Smooth muscle cell (in vitro differentiated cells): ENCODE results near the gene ZBTB7C. TPM values are rescaled to one million over a fixed set of nuclear protein-coding genes. Genes with fewer than 3 reads are reported as not detected.

ENCODE experiments used
- DNase-seq: peaks from one replicate; lab custom pipeline; 2025; ENCODE audit not compliant: unreplicated experiment; lab: John Stamatoyannopoulos, UW
- H2AFZ ChIP-seq: fragments of 200-600 bp; sonication (generic); 2 replicates; pipeline ENCODE4 v1.6.0; 2016; ENCODE audit warnings: antibody characterized with exemption, low read depth, mild to moderate bottlenecking
- H3F3A ChIP-seq: fragments of 200-600 bp; sonication (generic); 2 replicates; pipeline ENCODE4 v1.6.0; 2017; ENCODE audit warnings: antibody characterized with exemption, low read depth
- H3K27ac ChIP-seq: fragments of 200-600 bp; sonication (generic); 2 replicates; pipeline ENCODE4 v1.5.1; 2016; ENCODE audit warnings: low read depth, mild to moderate bottlenecking
- H3K27me3 ChIP-seq: fragments of 200-600 bp; sonication (generic); 2 replicates; pipeline ENCODE4 v1.6.1; 2016; ENCODE audit warnings: low read depth, mild to moderate bottlenecking
- H3K36me3 ChIP-seq: fragments of 200-600 bp; sonication (generic); 2 replicates; pipeline ENCODE4 v1.5.1; 2016; ENCODE audit warnings: low read depth
- H3K4me1 ChIP-seq: fragments of 200-600 bp; sonication (generic); 2 replicates; pipeline ENCODE4 v1.5.1; 2016; ENCODE audit warnings: low read depth
- H3K4me2 ChIP-seq: fragments of 200-600 bp; sonication (generic); 2 replicates; pipeline ENCODE4 v1.6.0; 2016; ENCODE audit warnings: mild to moderate bottlenecking
- H3K4me3 ChIP-seq: fragments of 200-600 bp; sonication (generic); 2 replicates; pipeline ENCODE4 v1.5.1; 2016; ENCODE audit warnings: mild to moderate bottlenecking
- H3K79me2 ChIP-seq: fragments of 200-600 bp; sonication (generic); 2 replicates; pipeline ENCODE4 v1.6.0; 2016; ENCODE audit warnings: low read depth, mild to moderate bottlenecking
- H3K9ac ChIP-seq: fragments of 200-600 bp; sonication (generic); 2 replicates; pipeline ENCODE4 v1.6.0; 2016; ENCODE audit warnings: low read depth
- H3K9me3 ChIP-seq: fragments of 200-600 bp; sonication (generic); replicated peaks from 2 replicates; pipeline ENCODE4 v1.5.1; 2016; ENCODE audit warnings: low read depth
- H4K20me1 ChIP-seq: fragments of 200-600 bp; sonication (generic); 2 replicates; pipeline ENCODE4 v1.6.0; 2016; ENCODE audit warnings: low read depth
- CTCF ChIP-seq: fragments of 200-600 bp; sonication (generic); IDR thresholded peaks from 2 replicates; pipeline ENCODE4 v1.5.1; 2017; ENCODE audit warnings: borderline replicate concordance, mild to moderate bottlenecking, antibody characterized with exemption; ENCODE audit not compliant: insufficient read depth, poor library complexity, severe bottlenecking
- WGBS: methylation state at CpG from one replicate; pipeline ENCODE4 v1.1.7; 2016; ENCODE audit warnings: low lambda C conversion rate; 5-methylcytosine and 5-hydroxymethylcytosine counted together
- polyA plus RNA-seq: library from polyadenylated mRNA; unstranded; fragments of >200 nt; fragmentation: Nextera tagmentation; extraction: Ambion mirVana; gene quantifications from 2 replicates; pipeline ENCODE4 v1.2.1, GENCODE V29; 2016
- total RNA-seq: library from RNA; depleted of rRNA; stranded (reverse); fragments of >200 nt; gene quantifications from 2 replicates; pipeline ENCODE4 v1.2.3, GENCODE V29; 2014

The ZBTB7C gene
- total and polyA plus RNA-seq, 2 experiments from 2014 or later: 0.48 to 0.63 TPM

GRCh38 chr18:48091869-48092497 is 317.2 kb downstream of the ZBTB7C start:
- no peak overlapping the region for H3K9ac ChIP-seq
- H3K4me1 ChIP-seq: no peaks in the 10 kb centered on the region
- no peaks in the 10 kb centered on the region for H3K36me3 ChIP-seq
- DNase-seq: no peak
- no peaks in the 10 kb centered on the region for H3K79me2 ChIP-seq
- WGBS: 86% methylated on average over 6 of the region's 6 CpGs
- H2AFZ ChIP-seq: no peak overlapping the region
- H4K20me1 ChIP-seq: no peaks in the 10 kb centered on the region
- H3K9me3 ChIP-seq: no peaks in the 10 kb centered on the region
- no peak for TF ChIP-seq CTCF
- H3F3A ChIP-seq: no peaks in the 10 kb centered on the region
- H3K27me3 ChIP-seq: peaks cover 8% of the 10 kb centered on the region
- H3K4me3 ChIP-seq: no peak overlapping the region
- no peak overlapping the region for H3K27ac ChIP-seq
- no peak overlapping the region for H3K4me2 ChIP-seq

- Histone ChIP-seq H3K79me2 (no peaks in the 10 kb centered on the region), H3K36me3 (no peaks in the 10 kb centered on the region), H4K20me1 (no peaks in the 10 kb centered on the region), H3K9ac (no peak overlapping the region), H2AFZ (no peak overlapping the region), H3K27me3 (peaks cover 8% of the 10 kb centered on the region), H3K27ac (no peak overlapping the region), H3K4me1 (no peaks in the 10 kb centered on the region), H3K4me3 (no peak overlapping the region), H3K4me2 (no peak overlapping the region), H3F3A (no peaks in the 10 kb centered on the region), H3K9me3 (no peaks in the 10 kb centered on the region)
- TF ChIP-seq CTCF: no peak
- 97% methylated on average over 1 of the region's 1 CpG for WGBS
- no peak for DNase-seq
These were observed 318.5 kb downstream of the ZBTB7C start for GRCh38 chr18:48090702-48091101.

GRCh38 chr18:48090021-48090420 is 319.2 kb downstream of the ZBTB7C start:
- Histone ChIP-seq H3K79me2 (no peaks in the 10 kb centered on the region), H3K9me3 (no peaks in the 10 kb centered on the region), H3K36me3 (no peaks in the 10 kb centered on the region), H4K20me1 (no peaks in the 10 kb centered on the region), H3K4me1 (no peaks in the 10 kb centered on the region), H3K4me3 (no peak overlapping the region), H2AFZ (no peak overlapping the region), H3K4me2 (no peak overlapping the region), H3F3A (no peaks in the 10 kb centered on the region), H3K27me3 (peaks cover 8% of the 10 kb centered on the region), H3K27ac (no peak overlapping the region), H3K9ac (no peak overlapping the region)
- no peak for DNase-seq
- WGBS: 92% methylated on average over 9 of the region's 9 CpGs
- no peak for TF ChIP-seq CTCF

GRCh38 chr18:48085781-48086487 is 323.2 kb downstream of the ZBTB7C start:
- H3K4me2 ChIP-seq: no peak overlapping the region
- no peaks in the 10 kb centered on the region for H3K4me1 ChIP-seq
- no peaks in the 10 kb centered on the region for H3K9me3 ChIP-seq
- no peaks in the 10 kb centered on the region for H3K36me3 ChIP-seq
- no peak for DNase-seq
- H2AFZ ChIP-seq: no peak overlapping the region
- H3F3A ChIP-seq: no peaks in the 10 kb centered on the region
- 74% methylated on average over 4 of the region's 4 CpGs for WGBS
- H4K20me1 ChIP-seq: no peaks in the 10 kb centered on the region
- no peaks in the 10 kb centered on the region for H3K79me2 ChIP-seq
- no peak overlapping the region for H3K9ac ChIP-seq
- no peak overlapping the region for H3K27ac ChIP-seq
- TF ChIP-seq CTCF: no peak
- no peaks in the 10 kb centered on the region for H3K27me3 ChIP-seq
- no peak overlapping the region for H3K4me3 ChIP-seq
